Activated effector memory CD4-positive, alpha-beta T cell treated with anti-CD3 and anti-CD28 coated beads, Interleukin-2, amount 50 U/mL, for 16 hours (primary cell): Measurements from ENCODE around the gene NEURL1.
"Not testable (repeated sequence)": the region's sequence is repeated elsewhere in the genome, so short reads cannot be mapped to it uniquely, and the experiment has no call there.

Experiments
- DNase-seq: peaks from one replicate; pipeline ENCODE4 v3.0.0-alpha.2; 2020

Gene NEURL1

GRCh38 chr10:103493916-103494877, 692 bp downstream of the NEURL1 start:
- peak; percentile 75 for DNase-seq

DNA sequence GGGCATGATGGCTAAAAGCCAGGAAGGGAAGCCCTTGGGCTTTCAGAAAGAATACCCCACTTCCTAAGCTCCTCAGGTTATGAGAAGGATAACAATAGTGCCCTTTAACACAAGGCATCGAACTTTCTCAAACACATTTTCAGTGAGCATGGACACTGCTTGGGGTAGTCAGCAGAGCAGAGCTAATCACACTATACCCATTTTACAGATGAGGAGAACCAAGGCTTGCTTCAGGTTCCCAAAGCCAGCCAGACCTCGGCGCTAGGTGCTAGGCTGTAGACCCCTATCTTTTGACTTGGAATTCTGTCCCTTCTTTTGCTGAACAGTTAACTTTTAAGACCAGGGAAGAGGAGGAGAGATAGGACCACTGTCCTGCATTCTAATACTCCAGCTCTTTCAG, 1.8 kb downstream of the NEURL1 start:
- no peak for DNase-seq

- DNase-seq = no peak
These were observed 3.8 kb downstream of the NEURL1 start for GRCh38 chr10:103497161-103497915.

GRCh38 chr10:103498936-103499638, 5.6 kb downstream of the NEURL1 start:
- no peak for DNase-seq

GRCh38 chr10:103499881-103500280, 6.4 kb downstream of the NEURL1 start:
- DNase-seq = no peak

DNA sequence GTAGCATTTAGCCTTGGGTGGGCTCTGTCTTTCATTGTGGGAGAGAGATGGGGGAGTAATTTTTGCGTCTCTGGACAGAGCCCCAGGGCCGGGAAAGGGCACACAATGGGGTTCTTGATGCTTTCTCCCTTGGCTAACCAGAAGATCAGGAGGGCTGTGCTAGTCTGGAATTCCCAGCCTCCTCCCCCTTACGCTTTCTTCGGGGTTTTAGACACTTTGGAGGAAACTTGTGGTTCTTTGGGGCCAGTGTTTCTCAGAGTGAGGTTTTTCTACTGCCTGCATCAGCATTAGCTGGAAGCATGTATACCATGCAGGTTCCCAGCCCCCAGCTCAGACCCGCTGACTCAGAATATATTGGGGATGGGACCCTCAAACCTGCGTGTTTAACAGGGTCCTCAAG, 7.0 kb downstream of the NEURL1 start:
- DNase-seq = no peak

GRCh38 chr10:103501186-103501585, 7.7 kb downstream of the NEURL1 start:
- DNase-seq = peak; percentile 42

- peak; percentile 51 for DNase-seq
These were observed 9.6 kb downstream of the NEURL1 start for GRCh38 chr10:103502849-103503660.

GRCh38 chr10:103503777-103504176, 10.3 kb downstream of the NEURL1 start:
- DNase-seq = not testable (repeated sequence)

GRCh38 chr10:103504181-103504783, 10.8 kb downstream of the NEURL1 start:
- peak; percentile 71 for DNase-seq

GRCh38 chr10:103506061-103506460, 12.6 kb downstream of the NEURL1 start:
- DNase-seq = peak; percentile 28

- peak; percentile 38 for DNase-seq
These were observed 14.0 kb downstream of the NEURL1 start for GRCh38 chr10:103507235-103508191.

DNA sequence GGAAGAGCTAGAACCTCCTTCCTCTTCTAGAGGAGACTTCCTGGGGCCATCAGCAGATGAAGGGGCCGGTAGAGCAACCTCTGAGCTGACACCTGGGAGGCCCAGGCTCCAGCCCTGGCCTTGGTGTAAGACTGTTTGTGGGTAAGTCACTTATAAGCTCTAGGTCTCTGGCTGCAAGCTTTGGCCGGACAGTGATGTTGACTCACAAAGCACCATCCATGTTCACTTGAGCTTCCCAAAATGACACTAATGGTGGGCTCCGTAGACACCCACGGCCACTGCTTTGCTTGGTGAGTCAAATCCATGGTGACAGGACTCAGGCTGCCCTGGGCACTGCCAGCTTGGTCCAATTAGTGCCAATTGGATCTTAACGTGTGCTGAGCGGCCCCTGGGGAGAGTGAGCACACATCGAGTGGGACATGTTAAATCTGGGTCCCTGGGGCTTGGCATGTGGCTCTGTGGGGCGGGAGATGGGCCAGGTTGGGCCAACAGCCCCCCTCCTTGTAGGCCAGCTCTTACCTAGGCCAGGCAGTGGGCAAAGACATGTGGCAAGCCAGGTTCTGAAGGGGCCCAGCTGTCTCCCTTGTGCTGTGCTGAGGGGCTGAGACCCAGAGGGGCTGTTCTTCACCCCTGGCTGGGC, 16.7 kb downstream of the NEURL1 start:
- DNase-seq = peak; percentile 37

GRCh38 chr10:103510791-103511752, 17.6 kb downstream of the NEURL1 start:
- DNase-seq = peak; percentile 47

DNA sequence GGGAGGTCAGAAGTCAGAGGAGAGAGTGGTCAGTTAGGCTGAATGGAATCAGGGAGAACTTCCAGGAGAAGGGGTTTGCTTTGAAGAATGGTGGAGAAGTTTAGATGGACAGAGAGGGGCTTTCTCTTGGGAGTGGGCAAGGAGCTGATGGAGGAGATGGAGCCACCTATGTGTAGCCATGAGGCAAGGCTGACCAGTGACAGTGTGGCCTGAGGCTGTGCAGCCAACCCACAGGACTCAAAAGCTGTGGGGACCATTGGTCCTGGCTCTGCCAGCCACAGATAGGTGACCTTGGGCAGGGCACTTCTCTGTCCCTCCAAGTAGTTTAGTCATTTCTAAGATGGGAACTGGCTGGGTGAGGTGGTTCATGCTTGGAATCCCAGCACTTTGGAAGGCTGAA, 18.7 kb downstream of the NEURL1 start:
- DNase-seq = peak; percentile 55

GRCh38 chr10:103512591-103513379, 19.3 kb downstream of the NEURL1 start:
- peak; percentile 38 for DNase-seq

DNA sequence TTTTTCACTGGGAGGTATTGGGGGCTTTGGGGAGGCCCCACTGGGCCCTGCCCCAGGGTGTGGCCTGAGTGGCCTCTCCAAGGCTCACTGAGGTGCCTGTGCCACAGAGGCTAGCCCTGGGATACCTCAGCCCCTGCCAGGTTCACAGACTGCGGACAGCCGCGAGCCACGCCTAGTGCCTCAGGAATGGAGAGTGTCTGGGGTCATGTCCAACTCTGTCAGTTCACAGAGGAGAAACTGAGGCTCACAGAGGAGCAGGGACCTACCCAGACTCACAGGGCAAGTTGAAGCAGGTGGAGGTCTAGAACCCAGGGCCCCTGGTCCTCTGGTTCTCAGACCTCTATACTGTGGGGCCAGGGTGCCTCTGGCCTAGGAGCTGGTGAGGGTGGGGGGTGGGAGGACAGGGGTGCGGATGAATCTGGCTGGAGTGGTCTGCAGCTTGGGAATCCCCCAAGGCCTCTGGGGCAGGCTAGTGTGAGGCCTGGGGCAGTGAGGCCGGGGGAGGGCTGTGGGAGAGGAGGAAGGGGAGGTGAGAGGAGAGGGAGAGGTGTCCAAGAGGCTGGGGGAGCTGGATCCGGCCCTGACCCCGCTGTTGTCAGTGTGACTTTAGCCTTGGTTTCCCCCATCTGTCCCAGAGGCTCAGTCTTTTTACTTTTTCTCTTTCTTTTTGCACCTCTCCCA, 20.0 kb downstream of the NEURL1 start:
- DNase-seq = peak; percentile 54
